ENCODE measurements around the gene IGFL2.
"Not testable (repeated sequence)": the region's sequence is repeated elsewhere in the genome, so short reads cannot be mapped to it uniquely, and the experiment has no call there.

The IGFL2 gene

GRCh38 chr19:46144756-46145155 is 3.3 kb upstream of the IGFL2 start:
- no peak for FAIRE-seq

GRCh38 chr19:46147166-46147740 is 785 bp upstream of the IGFL2 start:
- no peak for FAIRE-seq

GRCh38 chr19:46150606-46151005 is 2.6 kb downstream of the IGFL2 start:
- no peak for FAIRE-seq

- FAIRE-seq = no peak
These were observed 7.2 kb downstream of the IGFL2 start for GRCh38 chr19:46155237-46155636.

- FAIRE-seq = no peak
These were observed 11.6 kb downstream of the IGFL2 start for GRCh38 chr19:46159418-46160232.

GRCh38 chr19:46160233-46160775 is 12.3 kb downstream of the IGFL2 start:
- no peak for FAIRE-seq

- not testable (repeated sequence) for FAIRE-seq
These were observed 13.7 kb downstream of the IGFL2 start for GRCh38 chr19:46161642-46162257.

- FAIRE-seq = no peak
These were observed 14.7 kb downstream of the IGFL2 start for GRCh38 chr19:46162731-46163130.

GRCh38 chr19:46173886-46174480 is 25.9 kb downstream of the IGFL2 start:
- FAIRE-seq = no peak

GRCh38 chr19:46176116-46176860 is 28.2 kb downstream of the IGFL2 start:
- FAIRE-seq = no peak

- FAIRE-seq = no peak
These were observed 31.2 kb downstream of the IGFL2 start for GRCh38 chr19:46179076-46179759.

- no peak for FAIRE-seq
These were observed 32.8 kb downstream of the IGFL2 start for GRCh38 chr19:46180701-46181387.

GRCh38 chr19:46181388-46181779 is 33.3 kb downstream of the IGFL2 start:
- no peak for FAIRE-seq

GRCh38 chr19:46182476-46182875 is 34.4 kb downstream of the IGFL2 start:
- FAIRE-seq = no peak

GRCh38 chr19:46184775-46185710 is 37.0 kb downstream of the IGFL2 start:
- FAIRE-seq = not testable (repeated sequence)

- no peak for FAIRE-seq
These were observed 38.2 kb downstream of the IGFL2 start for GRCh38 chr19:46186101-46186716.

GRCh38 chr19:46186717-46187101 is 38.7 kb downstream of the IGFL2 start:
- FAIRE-seq = no peak

- no peak for FAIRE-seq
These were observed 42.2 kb downstream of the IGFL2 start for GRCh38 chr19:46189971-46190888.

GRCh38 chr19:46191356-46191755 is 43.3 kb downstream of the IGFL2 start:
- no peak for FAIRE-seq
